ELR (cell line): ENCODE measurements around the gene GLT8D1.
"Not testable (repeated sequence)": the region's sequence is repeated elsewhere in the genome, so short reads cannot be mapped to it uniquely, and the experiment has no call there.

Experiments used
- DNase-seq: peaks from one replicate; pipeline ENCODE4 v3.0.0-alpha.2; 2015; ENCODE audit warnings: low read depth

The GLT8D1 gene

DNA sequence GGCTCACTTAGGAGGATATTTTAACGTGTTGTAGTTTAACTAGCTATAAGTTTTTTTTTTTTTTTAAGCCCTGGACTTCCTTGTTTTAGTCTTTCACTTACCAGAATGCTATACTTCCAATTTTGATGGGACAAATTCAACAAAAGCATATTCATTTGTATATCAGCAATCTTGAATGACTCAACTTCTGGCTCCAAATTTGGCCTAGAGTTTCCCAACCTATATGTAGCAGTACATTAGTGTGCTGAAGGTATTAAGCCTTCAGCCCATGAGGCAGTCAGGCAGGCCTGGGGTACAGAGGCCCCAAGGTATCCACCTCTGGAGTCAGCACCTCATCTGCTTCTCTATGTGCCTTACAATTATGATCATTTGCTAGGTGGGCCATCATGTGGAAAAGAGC lies 25.8 kb downstream of the GLT8D1 start:
- DNase-seq, result no peak

DNA sequence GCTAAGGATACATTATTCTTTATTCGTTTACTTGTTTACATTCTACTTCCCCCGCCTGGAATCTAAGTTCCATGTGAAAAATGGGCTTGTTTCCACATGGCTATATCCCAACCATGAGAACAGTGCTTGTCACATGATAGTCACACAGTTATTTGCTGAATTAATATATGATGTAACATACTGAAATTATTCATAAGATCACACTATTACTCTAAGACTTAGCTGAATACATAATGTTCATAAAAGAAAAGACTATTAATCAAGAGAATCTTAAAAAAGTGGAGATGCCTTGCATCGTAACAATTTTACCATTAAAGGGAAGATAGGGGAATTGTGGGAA lies 26.4 kb downstream of the GLT8D1 start:
- no peak for DNase-seq

DNA sequence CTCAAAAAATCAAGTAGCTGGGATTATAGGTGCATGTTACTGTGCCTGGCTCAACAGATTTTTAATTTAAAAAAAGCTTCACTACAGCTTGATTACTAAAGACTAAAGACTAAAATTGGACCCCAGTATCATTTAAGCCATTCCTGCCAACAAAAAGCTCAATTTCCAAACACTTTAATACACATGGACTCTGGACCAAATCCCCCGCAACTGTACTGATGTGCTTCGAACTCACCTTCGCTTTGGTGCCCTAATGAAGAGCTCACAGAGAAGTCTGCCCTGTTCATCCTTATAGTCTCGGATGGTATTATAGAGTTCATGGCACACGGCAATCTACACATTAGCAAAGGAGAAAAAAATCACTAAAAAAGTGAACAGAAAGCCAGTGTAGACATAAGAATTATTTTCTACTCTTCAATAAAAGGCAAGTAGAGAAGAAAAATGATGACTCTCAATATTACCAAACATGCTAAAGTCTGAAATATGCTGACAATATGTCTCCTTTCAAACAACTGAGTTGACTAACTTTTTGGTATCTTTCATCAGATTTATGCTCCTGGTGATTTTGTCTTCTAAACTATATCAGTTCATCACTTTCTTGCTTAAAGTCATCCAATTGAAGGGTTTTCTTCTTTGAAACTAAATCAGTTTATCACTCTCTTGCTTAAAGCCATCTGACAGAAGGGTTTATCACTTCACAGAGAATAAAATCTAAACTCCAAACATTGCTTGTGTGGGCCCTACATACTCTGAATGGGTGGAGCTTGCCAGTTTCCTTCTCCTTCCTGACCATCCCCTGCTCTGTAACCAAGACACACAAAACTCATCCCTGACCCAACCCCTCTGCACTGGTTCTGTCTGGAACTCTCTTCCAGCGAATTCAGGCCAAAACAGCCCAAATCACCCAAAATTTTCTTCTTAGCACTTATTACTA lies 27.1 kb downstream of the GLT8D1 start:
- DNase-seq, result no peak

DNA sequence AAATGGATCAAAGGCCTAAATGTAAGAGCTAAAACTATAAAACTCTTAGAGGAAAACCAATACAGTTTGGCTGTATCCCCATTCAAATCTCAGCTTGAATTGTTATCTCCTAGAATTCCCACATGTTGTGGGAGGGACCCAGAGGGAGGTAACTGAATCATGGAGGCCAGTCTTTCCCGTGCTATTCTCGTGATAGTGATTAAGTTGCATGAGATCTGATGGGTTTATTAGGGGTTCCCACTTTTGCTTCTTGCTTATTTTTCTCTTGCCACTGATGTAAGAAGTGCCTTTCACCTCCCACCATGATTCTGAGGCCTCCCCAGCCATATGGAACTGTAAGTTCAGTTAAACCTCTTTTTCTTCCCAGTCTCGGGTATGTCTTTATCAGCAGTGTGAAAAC lies 29.4 kb downstream of the GLT8D1 start:
- DNase-seq, result not testable (repeated sequence)

DNA sequence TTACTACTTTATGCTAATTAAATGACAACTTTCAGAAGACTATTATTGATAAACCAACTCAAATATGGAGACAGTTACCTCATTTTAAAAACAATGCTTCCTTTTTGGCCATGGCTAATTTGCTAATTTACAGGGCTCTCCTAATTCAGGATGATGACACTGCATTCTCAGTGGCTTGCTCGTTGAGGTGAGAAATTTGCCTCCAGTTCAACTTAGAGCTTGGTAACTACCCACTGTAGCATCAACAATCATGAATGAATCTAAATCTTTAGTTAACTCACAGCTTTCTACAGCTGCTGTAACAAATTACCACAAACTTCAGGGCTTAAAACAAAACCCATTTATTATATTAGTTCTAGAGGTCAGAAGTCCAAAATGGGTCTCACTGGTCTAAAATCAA lies 33.9 kb downstream of the GLT8D1 start:
- no peak for DNase-seq

DNA sequence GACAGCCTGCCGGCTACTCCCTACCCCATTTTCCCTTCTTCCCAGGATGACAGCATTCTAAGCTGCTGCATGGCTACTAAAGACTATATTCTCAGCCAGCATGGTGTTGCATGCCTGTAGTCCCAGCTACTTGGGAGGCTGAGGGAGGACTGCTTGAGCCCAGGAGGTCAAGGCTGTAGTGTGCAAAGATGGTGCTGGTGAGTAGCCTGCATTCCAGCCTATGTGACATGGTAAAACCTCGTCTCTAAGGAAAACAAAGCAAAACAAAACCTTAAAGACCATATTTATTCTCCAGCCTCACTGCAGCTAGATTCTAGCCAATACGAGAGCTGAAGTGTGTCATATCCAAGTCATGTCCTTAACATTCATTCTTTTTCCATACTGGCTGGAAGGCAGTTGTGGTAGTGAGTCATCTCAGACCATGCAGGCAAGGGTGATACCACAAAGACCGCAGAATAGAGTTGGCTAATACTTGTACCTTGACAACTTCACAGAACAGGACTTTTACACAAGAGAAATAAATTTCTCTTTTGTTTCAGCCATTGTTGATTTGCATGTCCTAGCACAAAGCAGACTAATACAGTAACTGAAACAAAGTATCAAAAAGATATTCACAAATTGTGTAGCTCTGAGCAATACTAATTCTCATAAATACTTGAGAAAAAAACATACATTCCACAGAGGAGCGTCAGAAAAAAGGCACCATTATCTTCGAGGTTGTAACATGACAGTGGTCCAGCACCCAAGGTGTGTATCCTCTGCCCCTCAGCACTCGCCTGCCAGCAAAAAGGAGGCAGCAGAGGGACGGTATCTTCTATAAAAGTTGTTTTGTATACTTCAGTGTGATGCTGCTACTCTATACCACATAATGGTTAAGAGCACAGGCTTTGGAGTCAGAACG lies 34.7 kb downstream of the GLT8D1 start:
- DNase-seq, result peak; percentile 99

DNA sequence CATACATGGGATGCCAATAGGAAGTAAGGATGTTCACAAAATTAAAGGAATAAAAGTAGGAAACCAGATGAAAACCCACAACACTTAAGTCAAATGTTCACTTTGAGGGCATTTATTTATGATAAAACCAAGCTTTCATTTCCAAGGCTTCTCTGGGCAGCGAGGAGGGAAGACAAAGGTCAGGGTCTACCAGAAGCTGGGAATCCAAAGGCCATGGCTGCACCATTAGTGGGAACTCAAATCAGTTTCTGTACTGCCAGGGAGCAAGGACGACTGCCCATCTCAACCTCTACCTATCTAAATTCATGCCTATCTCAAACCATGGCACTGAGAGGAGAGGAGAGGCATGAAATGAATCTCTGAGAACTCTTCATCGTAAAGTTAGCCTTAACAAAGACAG lies 42.5 kb downstream of the GLT8D1 start:
- DNase-seq, result no peak

DNA sequence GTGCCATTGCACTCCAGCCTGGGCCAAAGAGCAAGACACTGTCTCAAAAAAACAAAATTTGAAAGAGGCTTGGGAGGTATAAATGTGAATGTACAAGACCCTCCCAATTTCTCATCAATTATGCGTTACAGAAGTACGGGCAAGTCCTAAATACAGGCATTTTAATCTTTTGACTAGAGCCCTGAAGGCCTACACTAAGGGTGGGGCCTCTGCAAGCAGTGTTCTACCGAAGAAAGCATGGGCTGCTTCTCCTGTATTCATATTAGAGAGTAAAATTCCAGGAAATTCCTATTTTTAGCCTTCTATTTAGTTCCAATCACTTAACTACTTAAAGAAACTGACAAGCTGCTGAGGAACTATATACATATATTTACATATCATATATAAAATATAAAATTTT lies 45.5 kb downstream of the GLT8D1 start:
- DNase-seq, result no peak

DNA sequence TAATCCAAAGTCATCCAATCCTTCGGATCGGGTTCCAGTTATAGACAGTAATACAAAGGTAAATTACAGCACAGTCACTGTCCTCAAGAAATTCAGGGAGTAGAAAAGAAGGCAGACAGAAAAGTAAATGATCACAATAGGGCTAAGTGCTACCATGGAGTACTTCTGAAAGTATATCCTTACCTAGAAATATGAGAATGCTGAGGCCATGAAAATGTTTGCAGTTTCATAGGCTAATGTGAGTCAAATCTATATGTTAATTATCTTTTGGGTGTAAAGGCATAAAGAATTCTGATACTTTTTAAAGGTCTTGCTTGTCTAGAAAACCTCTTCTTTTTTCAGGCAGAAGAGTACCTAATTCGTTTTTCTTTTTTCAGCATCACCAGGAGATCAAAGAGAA lies 49.7 kb downstream of the GLT8D1 start:
- DNase-seq, result no peak

DNA sequence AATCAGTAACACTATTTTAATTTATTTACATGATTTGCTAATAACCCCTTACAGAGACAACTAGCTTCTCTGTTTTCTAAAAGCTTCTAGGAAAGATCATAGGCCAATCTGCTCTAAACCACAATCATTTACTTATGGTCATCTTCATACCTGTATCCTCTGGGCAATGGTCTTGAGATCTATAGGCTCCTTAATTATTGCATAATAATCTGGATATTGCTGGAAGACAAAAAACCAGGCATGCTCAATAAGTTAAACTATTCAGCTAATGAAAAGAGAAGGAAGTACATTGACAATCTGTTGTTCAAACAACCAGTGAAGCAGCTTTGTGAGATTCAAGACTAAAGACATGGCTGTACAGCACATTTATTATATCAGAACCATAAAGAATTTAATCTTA lies 54.0 kb downstream of the GLT8D1 start:
- DNase-seq, result no peak

DNA sequence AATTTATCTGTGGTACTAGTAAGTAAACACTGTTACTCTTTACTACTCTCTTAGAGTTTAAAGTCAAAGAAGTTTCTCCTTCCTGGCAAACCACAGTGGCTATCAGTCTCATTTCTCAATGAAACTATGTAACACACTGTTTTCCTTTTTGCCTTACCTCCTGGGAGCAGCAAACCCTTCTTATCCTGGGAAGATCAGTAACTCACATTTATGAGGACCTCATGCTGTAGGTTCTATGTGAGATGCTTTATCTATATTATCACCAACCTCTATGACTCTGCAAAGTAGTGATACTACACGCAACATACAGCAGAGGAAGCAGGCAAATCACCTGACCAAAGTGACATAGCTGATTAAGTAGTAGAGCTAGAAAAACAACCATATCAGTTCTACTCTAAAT lies 55.2 kb downstream of the GLT8D1 start:
- DNase-seq, result peak; percentile 19

DNA sequence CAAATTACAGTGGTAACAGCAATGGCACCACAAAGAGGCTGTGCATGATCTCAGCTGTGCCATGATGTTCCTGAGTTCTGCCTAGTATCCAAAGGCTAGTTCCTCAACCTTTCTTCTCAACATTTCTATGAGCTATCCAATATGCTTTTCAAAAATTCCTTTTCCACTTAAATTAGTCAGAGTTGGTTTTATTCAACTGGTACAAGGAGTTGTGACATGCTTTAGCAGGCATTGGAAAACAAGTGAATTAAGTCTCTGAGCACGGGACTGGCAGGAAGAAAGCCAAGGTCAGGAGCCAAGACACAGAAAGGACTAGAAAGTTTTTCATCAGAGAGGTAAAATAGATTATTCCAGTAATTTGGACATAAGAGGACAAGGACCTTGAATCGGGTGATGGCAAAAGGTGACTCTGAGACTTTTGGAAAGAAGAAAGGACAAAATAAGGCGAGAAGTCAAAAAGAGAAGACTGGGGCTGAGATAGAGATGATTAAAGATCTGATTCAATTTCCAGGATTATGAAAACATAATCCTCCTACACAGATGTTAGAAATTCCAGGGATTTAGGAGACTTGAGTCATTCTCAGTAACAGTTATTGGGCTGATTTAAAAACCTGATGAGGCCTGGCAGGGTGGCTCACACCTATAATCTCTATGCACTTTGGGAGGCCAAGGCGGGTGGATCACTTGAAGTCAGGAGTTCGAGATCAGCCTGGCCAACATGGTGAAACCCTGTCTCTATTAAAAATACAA lies 56.0 kb downstream of the GLT8D1 start:
- peak; percentile 68 for DNase-seq

DNA sequence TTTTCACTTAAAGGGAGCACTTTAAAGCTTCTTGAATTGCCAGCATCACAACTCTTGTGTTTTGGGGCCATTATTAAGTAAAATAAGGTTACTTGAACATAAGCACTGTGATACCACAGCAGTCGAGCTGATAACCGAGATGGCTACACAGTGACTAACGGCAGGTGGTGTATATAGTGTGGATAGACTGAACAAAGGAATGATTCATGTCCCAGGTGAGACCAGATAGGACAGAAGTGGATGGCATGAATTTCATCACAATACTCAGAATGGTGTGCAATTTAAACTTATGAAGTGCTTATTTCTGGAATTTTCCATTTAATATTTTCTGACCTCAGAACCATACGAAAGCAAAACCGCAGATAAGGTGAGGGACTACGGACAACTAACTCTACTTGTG lies 60.0 kb downstream of the GLT8D1 start:
- no peak for DNase-seq
